Gastroesophageal sphincter (tissue), 3 donors: ENCODE measurements around the gene XRCC1.

Source experiments
- CTCF ChIP-seq, 4 experiments: fragments of 200-600 bp in 2 of 4; fragments of 450-650 bp in 2 of 4; sonication (generic) in 1 of 4; IDR thresholded peaks; one replicate each; pipeline ENCODE4 v1.5.1; 2017 to 2019; ENCODE audit warnings: antibody characterized with exemption in 4 of 4, mild to moderate bottlenecking in 2 of 4, moderate library complexity in 2 of 4
- EP300 ChIP-seq: sonication (generic); formaldehyde crosslinking; IDR thresholded peaks from one replicate; pipeline ENCODE4 v1.6.1; 2017; ENCODE audit warnings: antibody characterized with exemption, mild to moderate bottlenecking
- POLR2A ChIP-seq, 2 donors: fragments of 450-650 bp; IDR thresholded peaks; one replicate each; pipeline ENCODE4 v1.6.1; 2017; ENCODE audit warnings: antibody characterized with exemption in 2 of 2, mild to moderate bottlenecking in 2 of 2, moderate library complexity in 1 of 2
- POLR2AphosphoS5 ChIP-seq: sonication (generic); formaldehyde crosslinking; IDR thresholded peaks from one replicate; pipeline ENCODE4 v1.6.1; 2017; ENCODE audit warnings: antibody characterized with exemption

GRCh38 chr19:43532962-43533545 lies 42.3 kb downstream of the XRCC1 start, which contains the start of gene ZNF575:
- peak in 2 of 4 experiments; percentile 2 to 22 for TF ChIP-seq CTCF (IDR thresholded peaks at IDR 0.05)
- peak in 1 of 2 donors; percentile 32 for TF ChIP-seq POLR2A (IDR thresholded peaks at IDR 0.05)
- TF ChIP-seq POLR2AphosphoS5: peak; percentile 71
- TF ChIP-seq EP300: no peak
